ENCODE results near the gene SOX11.

Gene SOX11

GRCh38 chr2:5692561-5693286 lies 540 bp downstream of the SOX11 start:
- DNase-seq, result no peak

GRCh38 chr2:5693287-5694201 lies 1.4 kb downstream of the SOX11 start:
- DNase-seq, result peak; percentile 7

GRCh38 chr2:5694306-5694705 lies 2.1 kb downstream of the SOX11 start:
- DNase-seq, result no peak

- DNase-seq, result peak; percentile 4
These were observed 3.6 kb downstream of the SOX11 start for GRCh38 chr2:5695654-5696403.

GRCh38 chr2:5696404-5696944 lies 4.3 kb downstream of the SOX11 start:
- DNase-seq, result no peak

- no peak for DNase-seq
These were observed 4.8 kb downstream of the SOX11 start for GRCh38 chr2:5696945-5697521.

GRCh38 chr2:5697562-5697961 lies 5.4 kb downstream of the SOX11 start:
- DNase-seq, result no peak

- DNase-seq, result no peak
These were observed 6.0 kb downstream of the SOX11 start for GRCh38 chr2:5698134-5698533.

GRCh38 chr2:5699963-5700362 lies 7.8 kb downstream of the SOX11 start:
- no peak for DNase-seq

- no peak for DNase-seq
These were observed 8.4 kb downstream of the SOX11 start for GRCh38 chr2:5700551-5700950.

GRCh38 chr2:5701266-5701665 lies 9.1 kb downstream of the SOX11 start:
- DNase-seq, result no peak

- no peak for DNase-seq
These were observed 11.0 kb downstream of the SOX11 start for GRCh38 chr2:5703166-5703565.

GRCh38 chr2:5705490-5705889 lies 13.3 kb downstream of the SOX11 start:
- no peak for DNase-seq

- no peak for DNase-seq
These were observed 14.7 kb downstream of the SOX11 start for GRCh38 chr2:5706717-5707455.

- no peak for DNase-seq
These were observed 18.4 kb downstream of the SOX11 start for GRCh38 chr2:5710615-5711014.

- DNase-seq, result no peak
These were observed 20.9 kb downstream of the SOX11 start for GRCh38 chr2:5713101-5713500.

- DNase-seq, result no peak
These were observed 27.6 kb downstream of the SOX11 start for GRCh38 chr2:5719629-5720334.

- no peak for DNase-seq
These were observed 28.2 kb downstream of the SOX11 start for GRCh38 chr2:5720426-5720825.

GRCh38 chr2:5722236-5722635 lies 30.1 kb downstream of the SOX11 start:
- DNase-seq, result no peak

GRCh38 chr2:5723791-5724735 lies 31.9 kb downstream of the SOX11 start:
- DNase-seq, result no peak
